K562 (cell line): Measurements from ENCODE around the gene LDLRAD3. TPM values are rescaled to one million over a fixed set of nuclear protein-coding genes. Genes with fewer than 3 reads are reported as not detected.

Experiments used
- ATAC-seq: fragments of 200-7000 bp; cut with Tn5 transposase; 3 replicates; pipeline ENCODE4 v1.9.1; 2020; ENCODE audit warnings: moderate library complexity
- BruUV-seq: library from RNA; stranded (reverse); fragments of 400-500 nt; replicated peaks from 2 replicates; lab custom pipeline; 2021; lab: Mats Ljungman, UMichigan
- CTCF ChIA-PET: fragments of 300-600 bp; formaldehyde crosslinking; extraction: SDS; loops from one replicate; lab custom pipeline; 2021; ENCODE audit warnings: low intra/inter-chr PET ratio; lab: Yijun Ruan, JAX
- POLR2A ChIA-PET: fragments of 300-600, 350-650 bp; sonication (Branson Sonifier 250); formaldehyde crosslinking; extraction: SDS; loops from one replicate; lab custom pipeline; 2021; ENCODE audit warnings: antibody characterized with exemption, inconsistent platforms; lab: Yijun Ruan, JAX
- DNase-seq, 4 experiments: peaks; one replicate each; pipeline versions ENCODE4 v3.0.0 to v3.0.0-alpha.2; 2011 to 2018; ENCODE audit warnings: low spot score in 3 of 4, mixed read lengths in 3 of 4; ENCODE audit errors: extremely low read depth in 1 of 4
- FAIRE-seq: peaks from 2 replicates; lab custom pipeline; 2011; peaks lifted over from hg19 to GRCh38; lab: Jason Lieb, UNC
- H2AFZ ChIP-seq: 2 replicates; pipeline ENCODE4 v1.6.0; 2011; ENCODE audit warnings: low read depth, low read length, control low read depth, inconsistent platforms
- H3K27ac ChIP-seq: fragments of 200-600 bp; 3 replicates; pipeline ENCODE4 v1.8.0; 2011; ENCODE audit warnings: low read depth, mild to moderate bottlenecking, control low read depth, inconsistent platforms, low read length, moderate library complexity, mixed read lengths; ENCODE audit errors: extremely low read depth
- H3K27me3 ChIP-seq, 2 experiments: fragments of 300-600 bp in 1 of 2; 2 replicates in 1 of 2; 3 replicates in 1 of 2; pipeline versions ENCODE4 v1.6.0 to v1.8.0; 2011; ENCODE audit warnings: inconsistent platforms in 2 of 2, low read length in 2 of 2, mild to moderate bottlenecking in 1 of 2, mixed read lengths in 1 of 2, moderate library complexity in 1 of 2; ENCODE audit not compliant: control insufficient read depth in 2 of 2, insufficient read depth in 2 of 2
- H3K36me3 ChIP-seq: fragments of 300-600 bp; 3 replicates; pipeline ENCODE4 v1.8.0; 2011; ENCODE audit warnings: mild to moderate bottlenecking, low read length, inconsistent platforms; ENCODE audit not compliant: control insufficient read depth, insufficient read depth
- H3K4me1 ChIP-seq, 2 experiments: fragments of 200-600 bp in 1 of 2; replicated peaks in 1 of 2; 2 replicates in 1 of 2; 3 replicates in 1 of 2; pipeline versions ENCODE4 v1.5.1 to v1.8.0; 2011; ENCODE audit warnings: inconsistent platforms in 2 of 2, low read length in 2 of 2, mild to moderate bottlenecking in 1 of 2, mixed read lengths in 1 of 2, moderate library complexity in 1 of 2; ENCODE audit not compliant: control insufficient read depth in 2 of 2, insufficient read depth in 2 of 2
- H3K4me2 ChIP-seq: 2 replicates; pipeline ENCODE4 v1.6.1; 2011; ENCODE audit warnings: low read length, control low read depth, inconsistent platforms, mixed read lengths; ENCODE audit not compliant: insufficient read depth
- H3K4me3 ChIP-seq: fragments of 200-600 bp; sonication (generic), shearing (Covaris generic); 2 replicates; pipeline ENCODE4 v1.5.1; 2016; ENCODE audit warnings: control low read depth, inconsistent platforms
- H3K79me2 ChIP-seq: fragments of 200-600 bp; 3 replicates; pipeline ENCODE4 v1.8.0; 2011; ENCODE audit warnings: low read length, inconsistent platforms; ENCODE audit not compliant: control insufficient read depth, insufficient read depth
- H3K9ac ChIP-seq, 2 experiments: 2 replicates each; pipeline versions ENCODE4 v1.6.0 to v1.6.1; 2011; ENCODE audit warnings: low read depth in 2 of 2, low read length in 2 of 2, control low read depth in 1 of 2, inconsistent platforms in 1 of 2, mild to moderate bottlenecking in 1 of 2, mixed read lengths in 1 of 2; ENCODE audit not compliant: insufficient read depth in 1 of 2
- H3K9me1 ChIP-seq: one replicate; pipeline ENCODE4 v1.6.0; 2011; ENCODE audit warnings: inconsistent platforms, mild to moderate bottlenecking, low read length, moderate library complexity; ENCODE audit not compliant: control insufficient read depth, insufficient read depth
- H3K9me3 ChIP-seq: replicated peaks from 2 replicates; pipeline ENCODE4 v1.5.1; 2011; ENCODE audit warnings: low read depth, low read length, inconsistent platforms; ENCODE audit not compliant: control insufficient read depth, insufficient read depth
- H4K20me1 ChIP-seq: replicated peaks from 2 replicates; pipeline ENCODE4 v1.6.1; 2011; ENCODE audit warnings: low read length, inconsistent platforms, mixed read lengths; ENCODE audit not compliant: control insufficient read depth, insufficient read depth
- DNMT1 ChIP-seq: fragments of 450-650 bp; IDR thresholded peaks from 2 replicates; pipeline ENCODE4 v1.6.1; 2016; ENCODE audit warnings: antibody characterized with exemption, mild to moderate bottlenecking
- ETS1 ChIP-seq: conservative IDR thresholded peaks from 2 replicates; pipeline ENCODE4 v1.6.1; 2011; ENCODE audit warnings: low read depth, mild to moderate bottlenecking, low read length; ENCODE audit not compliant: control insufficient read depth
- MYBL2 ChIP-seq, 2 experiments: fragments of 450-650 bp in 1 of 2; sonication (generic) in 1 of 2; formaldehyde crosslinking in 1 of 2; IDR thresholded peaks; 2 replicates each; pipeline versions ENCODE4 v1.6.1 to v1.8.1; 2017 to 2022; ENCODE audit warnings: borderline replicate concordance in 1 of 2, inconsistent platforms in 1 of 2, low read depth in 1 of 2, mild to moderate bottlenecking in 1 of 2, missing genetic modification reagents in 1 of 2, moderate library complexity in 1 of 2
- NFATC3 ChIP-seq: fragments of 450-650 bp; IDR thresholded peaks from 2 replicates; pipeline ENCODE4 v1.6.1; 2017; ENCODE audit warnings: mild to moderate bottlenecking
- PRPF4 ChIP-seq: fragments of 200-400 bp; formaldehyde crosslinking; IDR thresholded peaks from one replicate; pipeline ENCODE4 v1.6.1; 2017; ENCODE audit warnings: low read length, low read depth, mild to moderate bottlenecking; ENCODE audit not compliant: insufficient read depth, poor library complexity, severe bottlenecking
- RBM39 ChIP-seq: fragments of 200-400 bp; formaldehyde crosslinking; optimal IDR thresholded peaks from 2 replicates; pipeline ENCODE3; 2018; ENCODE audit warnings: low read depth, low read length
- STAG1 ChIP-seq: sonication (generic); formaldehyde crosslinking; IDR thresholded peaks from 2 replicates; pipeline ENCODE4 v1.5.0; 2020; ENCODE audit warnings: missing genetic modification reagents, borderline replicate concordance
- ZBTB2 ChIP-seq: fragments of 450-650 bp; IDR thresholded peaks from 2 replicates; pipeline ENCODE4 v1.6.1; 2016; ENCODE audit warnings: antibody characterized with exemption
- ZNF561 ChIP-seq: fragments of 450-650 bp; formaldehyde crosslinking; conservative IDR thresholded peaks from 2 replicates; pipeline ENCODE4 v1.4.0; 2020; ENCODE audit warnings: mild to moderate bottlenecking, moderate library complexity
- WGBS: fragments of 100-300 bp; shearing (Covaris generic); methylation state at CpG from one replicate; pipeline ENCODE4 v1.1.6; 2016; ENCODE audit warnings: low coverage, mixed read lengths; ENCODE audit not compliant: insufficient coverage; ENCODE audit errors: missing lambda C conversion rate; 5-methylcytosine and 5-hydroxymethylcytosine counted together
- in situ Hi-C: fragments of 300-500 bp; cut with MboI; formaldehyde crosslinking; loops from 4 replicates; pipeline ENCODE4 v1.15.0; 2018; ENCODE audit warnings: inconsistent platforms, mixed read lengths
- intact Hi-C: fragments of 100-400 bp; cut with micrococcal nuclease; formaldehyde crosslinking; loops from 2 replicates; pipeline ENCODE4 v1.14.2; 2022
- polyA plus RNA-seq, 8 experiments: library from polyadenylated mRNA; depleted of rRNA in 4 of 8; stranded (reverse) in 5 of 8; unstranded in 3 of 8; fragments of >200 nt; fragmentation: Nextera tagmentation in 2 of 8; fragmentation: Illumina TruSeq in 1 of 8; extraction: Ambion mirVana in 2 of 8; extraction: Trizol in 1 of 8; gene quantifications; 2 replicates each; pipeline versions ENCODE4 v1.2.1 to v1.2.3, GENCODE V29; 2011 to 2014; ENCODE audit warnings: inconsistent platforms in 1 of 8, missing spikeins in 1 of 8
- total RNA-seq, 7 experiments: library from RNA; depleted of rRNA in 6 of 7; stranded (reverse); fragments of >200 nt in 6 of 7; fragmentation: Illumina TruSeq in 2 of 7; extraction: Trizol in 2 of 7; gene quantifications; 2 replicates each; pipeline versions ENCODE4 v1.2.1 to v1.2.3, GENCODE V29; 2011 to 2021; ENCODE audit warnings: low replicate concordance in 1 of 7
- TF ChIP-seq, protein P1 (sequence below): fragments of 250-450 bp; sonication (Bioruptor Pico); IDR thresholded peaks from 2 replicates; pipeline ENCODE4 v1.8.0; 2021; ENCODE audit warnings: moderate library complexity, mild to moderate bottlenecking, inconsistent platforms
- TF ChIP-seq, protein P2 (sequence below): fragments of 450-650 bp; formaldehyde crosslinking; IDR thresholded peaks from 2 replicates; pipeline ENCODE4 v1.4.0; 2020; ENCODE audit warnings: mild to moderate bottlenecking, moderate library complexity
- TF ChIP-seq, protein P3 (sequence below): fragments of 250-450 bp; sonication (Bioruptor Pico); IDR thresholded peaks from 2 replicates; pipeline ENCODE4 v1.9.0; 2021; ENCODE audit warnings: mild to moderate bottlenecking, inconsistent platforms

Gene LDLRAD3
- total and polyA plus RNA-seq, 9 of the 15 experiments (the other 6 are each of a cell fraction or from before 2014, with no cell fraction given) = 0.73 to 7.2 (median 3.5) TPM

- in situ Hi-C loops = no loop called here
- no peak overlapping the region for H3K4me3 ChIP-seq
- no peak for DNase-seq
- no peaks in the 10 kb centered on the region for H3K79me2 ChIP-seq
- CTCF ChIA-PET = no interaction called here
- no peak overlapping the region for H3K4me2 ChIP-seq
- no peaks in the 10 kb centered on the region for H3K9me3 ChIP-seq
- 69% methylated on average over 11 of the region's 11 CpGs for WGBS
- H2AFZ ChIP-seq = no peak overlapping the region
- no TSS peak for BruUV-seq
- POLR2A ChIA-PET = interaction anchor here (0.8 kb wide), 1 partner anchor 333 kb away, joined by 3 read pairs; no protein-coding TSS in a partner anchor
- no peak overlapping the region; the same call in 2 of the 3 replicates for H3K27ac ChIP-seq
- peak; percentile 35 for FAIRE-seq
- no peaks in the 10 kb centered on the region for H3K27me3 ChIP-seq
- H3K9me1 ChIP-seq = no peaks in the 10 kb centered on the region
- H4K20me1 ChIP-seq = no peaks in the 10 kb centered on the region
- no peak for ATAC-seq
- intact Hi-C loops = no loop called here
- peaks cover 0 to 12% of the 10 kb centered on the region in 2 experiments; a peak in 2 of 5 replicates for H3K4me1 ChIP-seq
- H3K9ac ChIP-seq = no peak overlapping the region
- H3K36me3 ChIP-seq = no peaks in the 10 kb centered on the region
- no peak for TF ChIP-seq MYBL2 (IDR thresholded peaks at IDR 0.05; ENCODE audit: low read depth)
- TF ChIP-seq MYBL2 (CRISPR knock-in tag; IDR thresholded peaks at IDR 0.05; ENCODE audit: borderline replicate concordance) = no peak
- no peak for TF ChIP-seq ETS1
- no peak for TF ChIP-seq STAG1 (CRISPR knock-in tag)
- TF ChIP-seq PRPF4 = no peak
- no peak for TF ChIP-seq ZBTB2
- no peak for TF ChIP-seq DNMT1
- TF ChIP-seq, protein P1, sequence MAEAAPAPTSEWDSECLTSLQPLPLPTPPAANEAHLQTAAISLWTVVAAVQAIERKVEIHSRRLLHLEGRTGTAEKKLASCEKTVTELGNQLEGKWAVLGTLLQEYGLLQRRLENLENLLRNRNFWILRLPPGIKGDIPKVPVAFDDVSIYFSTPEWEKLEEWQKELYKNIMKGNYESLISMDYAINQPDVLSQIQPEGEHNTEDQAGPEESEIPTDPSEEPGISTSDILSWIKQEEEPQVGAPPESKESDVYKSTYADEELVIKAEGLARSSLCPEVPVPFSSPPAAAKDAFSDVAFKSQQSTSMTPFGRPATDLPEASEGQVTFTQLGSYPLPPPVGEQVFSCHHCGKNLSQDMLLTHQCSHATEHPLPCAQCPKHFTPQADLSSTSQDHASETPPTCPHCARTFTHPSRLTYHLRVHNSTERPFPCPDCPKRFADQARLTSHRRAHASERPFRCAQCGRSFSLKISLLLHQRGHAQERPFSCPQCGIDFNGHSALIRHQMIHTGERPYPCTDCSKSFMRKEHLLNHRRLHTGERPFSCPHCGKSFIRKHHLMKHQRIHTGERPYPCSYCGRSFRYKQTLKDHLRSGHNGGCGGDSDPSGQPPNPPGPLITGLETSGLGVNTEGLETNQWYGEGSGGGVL (CRISPR knock-in tag) = no peak
- TF ChIP-seq NFATC3 = no peak
- TF ChIP-seq, protein P2, sequence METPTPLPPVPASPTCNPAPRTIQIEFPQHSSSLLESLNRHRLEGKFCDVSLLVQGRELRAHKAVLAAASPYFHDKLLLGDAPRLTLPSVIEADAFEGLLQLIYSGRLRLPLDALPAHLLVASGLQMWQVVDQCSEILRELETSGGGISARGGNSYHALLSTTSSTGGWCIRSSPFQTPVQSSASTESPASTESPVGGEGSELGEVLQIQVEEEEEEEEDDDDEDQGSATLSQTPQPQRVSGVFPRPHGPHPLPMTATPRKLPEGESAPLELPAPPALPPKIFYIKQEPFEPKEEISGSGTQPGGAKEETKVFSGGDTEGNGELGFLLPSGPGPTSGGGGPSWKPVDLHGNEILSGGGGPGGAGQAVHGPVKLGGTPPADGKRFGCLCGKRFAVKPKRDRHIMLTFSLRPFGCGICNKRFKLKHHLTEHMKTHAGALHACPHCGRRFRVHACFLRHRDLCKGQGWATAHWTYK (CRISPR knock-in tag) = no peak
- no peak for TF ChIP-seq RBM39
- TF ChIP-seq ZNF561 = no peak
- TF ChIP-seq, protein P3, sequence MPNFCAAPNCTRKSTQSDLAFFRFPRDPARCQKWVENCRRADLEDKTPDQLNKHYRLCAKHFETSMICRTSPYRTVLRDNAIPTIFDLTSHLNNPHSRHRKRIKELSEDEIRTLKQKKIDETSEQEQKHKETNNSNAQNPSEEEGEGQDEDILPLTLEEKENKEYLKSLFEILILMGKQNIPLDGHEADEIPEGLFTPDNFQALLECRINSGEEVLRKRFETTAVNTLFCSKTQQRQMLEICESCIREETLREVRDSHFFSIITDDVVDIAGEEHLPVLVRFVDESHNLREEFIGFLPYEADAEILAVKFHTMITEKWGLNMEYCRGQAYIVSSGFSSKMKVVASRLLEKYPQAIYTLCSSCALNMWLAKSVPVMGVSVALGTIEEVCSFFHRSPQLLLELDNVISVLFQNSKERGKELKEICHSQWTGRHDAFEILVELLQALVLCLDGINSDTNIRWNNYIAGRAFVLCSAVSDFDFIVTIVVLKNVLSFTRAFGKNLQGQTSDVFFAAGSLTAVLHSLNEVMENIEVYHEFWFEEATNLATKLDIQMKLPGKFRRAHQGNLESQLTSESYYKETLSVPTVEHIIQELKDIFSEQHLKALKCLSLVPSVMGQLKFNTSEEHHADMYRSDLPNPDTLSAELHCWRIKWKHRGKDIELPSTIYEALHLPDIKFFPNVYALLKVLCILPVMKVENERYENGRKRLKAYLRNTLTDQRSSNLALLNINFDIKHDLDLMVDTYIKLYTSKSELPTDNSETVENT = no peak
These were observed 137.5 kb downstream of the LDLRAD3 start for GRCh38 chr11:36081274-36081945.
